Measurements from ENCODE around the gene RBMS1. TPM values are rescaled to one million over a fixed set of nuclear protein-coding genes. Genes with fewer than 3 reads are reported as not detected.
A peak's percentile ranks its signal among the peaks of the same experiment; 100 is the strongest.

The RBMS1 gene
- total and polyA plus RNA-seq, 2 of the 13 experiments (the other 11 are each of a cell fraction or from before 2014, with no cell fraction given) = 55.5 to 110 TPM

DNA sequence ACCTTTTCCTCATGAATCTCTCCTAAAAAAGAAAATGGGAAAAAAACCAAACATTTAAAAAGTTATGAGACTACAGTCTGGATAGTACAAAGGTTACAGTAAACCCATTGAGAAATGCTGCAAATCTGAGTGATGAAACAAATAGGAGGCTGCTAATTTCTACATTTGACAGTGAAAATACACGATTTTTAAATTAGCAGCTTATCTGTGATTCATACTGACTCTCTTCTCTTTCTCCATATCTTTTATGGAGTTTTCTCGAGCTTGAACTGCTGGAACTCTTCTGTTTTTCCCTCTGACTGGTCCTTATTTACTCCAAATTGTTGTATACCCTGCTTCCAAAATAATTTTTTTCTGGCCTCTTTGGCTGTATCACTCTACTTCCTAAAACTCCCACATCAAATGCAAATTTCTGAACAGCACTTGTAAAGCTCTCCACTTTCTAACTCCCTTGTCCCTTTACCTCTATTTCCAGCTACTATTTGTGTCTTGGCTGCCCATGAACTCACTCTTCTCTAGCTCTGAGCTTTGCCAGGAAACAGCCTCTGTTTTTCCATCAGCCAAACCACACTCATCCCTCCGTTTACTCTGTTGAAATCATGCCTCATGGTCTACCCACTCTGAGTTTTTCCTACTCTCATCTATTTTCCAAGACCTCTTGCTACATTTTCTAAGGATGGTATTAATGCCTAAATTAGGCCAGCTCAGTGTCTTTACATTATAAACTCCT, 73.7 kb downstream of the RBMS1 start:
- intact Hi-C loops (cut with micrococcal nuclease; ENCODE audit: unreplicated experiment) (no loop called here), in situ Hi-C loops (cut with HindIII; ENCODE audit: extremely low pct_ligation_motif_present, low pct_unique_long_range_greater_than_20kb) (no loop called here)
- 85% methylated on average over 3 of the region's 3 CpGs for WGBS (ENCODE audit: low lambda C conversion rate)
- POLR2A ChIA-PET = no interaction called here
- peaks cover 2% of the 10 kb centered on the region for H3K79me2 ChIP-seq (ENCODE audit: insufficient read depth, low read length)
- no peak overlapping the region for H3K4me2 ChIP-seq (ENCODE audit: low read depth, low read length)
- no peak for FAIRE-seq
- 0 out of 2 replicates have a peak, but pooled peaks cover 5% of the 10 kb centered on the region for H3K4me1 ChIP-seq (ENCODE audit: insufficient read depth, low read length)
- H3K27ac ChIP-seq (ENCODE audit: extremely low read length, insufficient read depth, low read length) = no peak overlapping the region
- CTCF ChIA-PET (ENCODE audit: low intra/inter-chr PET ratio, low total read pairs) = no interaction called here
- no peaks in the 10 kb centered on the region for H3K27me3 ChIP-seq (ENCODE audit: control insufficient read depth in 1 of 2, insufficient read depth in 2 of 2, low read length in 2 of 2)
- no peak overlapping the region for H2AFZ ChIP-seq (ENCODE audit: low read length)
- peak; percentile 32; the same call in 1 of the 3 replicates for ATAC-seq
- no TSS peak for BruUV-seq (replicated peaks)
- H4K20me1 ChIP-seq (ENCODE audit: insufficient read depth, low read length) = peaks cover 4% of the 10 kb centered on the region; the same call in 1 of the 2 replicates
- H3K4me3 ChIP-seq (replicated peaks in 1 of 3; ENCODE audit: insufficient read depth in 1 of 3, low read depth in 2 of 3, low read length in 3 of 3) = no peak overlapping the region
- 0 out of 5 replicates have a peak, but pooled peaks cover 0 to 1% of the 10 kb centered on the region in 2 experiments for H3K36me3 ChIP-seq (replicated peaks in 1 of 2; ENCODE audit: control insufficient read depth in 1 of 2, insufficient read depth in 2 of 2, low read length in 2 of 2)
- no peaks in the 10 kb centered on the region for H3K9me3 ChIP-seq (ENCODE audit: low read length)
- no peak for DNase-seq (ENCODE audit: low spot score)
- H3K9ac ChIP-seq (ENCODE audit: insufficient read depth, low read depth, low read length) = no peak overlapping the region
- TF ChIP-seq, protein P1, sequence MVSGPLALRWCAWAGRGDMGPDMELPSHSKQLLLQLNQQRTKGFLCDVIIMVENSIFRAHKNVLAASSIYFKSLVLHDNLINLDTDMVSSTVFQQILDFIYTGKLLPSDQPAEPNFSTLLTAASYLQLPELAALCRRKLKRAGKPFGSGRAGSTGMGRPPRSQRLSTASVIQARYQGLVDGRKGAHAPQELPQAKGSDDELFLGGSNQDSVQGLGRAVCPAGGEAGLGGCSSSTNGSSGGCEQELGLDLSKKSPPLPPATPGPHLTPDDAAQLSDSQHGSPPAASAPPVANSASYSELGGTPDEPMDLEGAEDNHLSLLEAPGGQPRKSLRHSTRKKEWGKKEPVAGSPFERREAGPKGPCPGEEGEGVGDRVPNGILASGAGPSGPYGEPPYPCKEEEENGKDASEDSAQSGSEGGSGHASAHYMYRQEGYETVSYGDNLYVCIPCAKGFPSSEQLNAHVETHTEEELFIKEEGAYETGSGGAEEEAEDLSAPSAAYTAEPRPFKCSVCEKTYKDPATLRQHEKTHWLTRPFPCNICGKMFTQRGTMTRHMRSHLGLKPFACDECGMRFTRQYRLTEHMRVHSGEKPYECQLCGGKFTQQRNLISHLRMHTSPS (CRISPR knock-in tag; IDR thresholded peaks at IDR 0.05; ENCODE audit: low read depth) = no peak
- TF ChIP-seq, protein P2, sequence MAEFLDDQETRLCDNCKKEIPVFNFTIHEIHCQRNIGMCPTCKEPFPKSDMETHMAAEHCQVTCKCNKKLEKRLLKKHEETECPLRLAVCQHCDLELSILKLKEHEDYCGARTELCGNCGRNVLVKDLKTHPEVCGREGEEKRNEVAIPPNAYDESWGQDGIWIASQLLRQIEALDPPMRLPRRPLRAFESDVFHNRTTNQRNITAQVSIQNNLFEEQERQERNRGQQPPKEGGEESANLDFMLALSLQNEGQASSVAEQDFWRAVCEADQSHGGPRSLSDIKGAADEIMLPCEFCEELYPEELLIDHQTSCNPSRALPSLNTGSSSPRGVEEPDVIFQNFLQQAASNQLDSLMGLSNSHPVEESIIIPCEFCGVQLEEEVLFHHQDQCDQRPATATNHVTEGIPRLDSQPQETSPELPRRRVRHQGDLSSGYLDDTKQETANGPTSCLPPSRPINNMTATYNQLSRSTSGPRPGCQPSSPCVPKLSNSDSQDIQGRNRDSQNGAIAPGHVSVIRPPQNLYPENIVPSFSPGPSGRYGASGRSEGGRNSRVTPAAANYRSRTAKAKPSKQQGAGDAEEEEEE (CRISPR knock-in tag; IDR thresholded peaks at IDR 0.05; ENCODE audit: borderline replicate concordance) = no peak
- TF ChIP-seq, protein P3, sequence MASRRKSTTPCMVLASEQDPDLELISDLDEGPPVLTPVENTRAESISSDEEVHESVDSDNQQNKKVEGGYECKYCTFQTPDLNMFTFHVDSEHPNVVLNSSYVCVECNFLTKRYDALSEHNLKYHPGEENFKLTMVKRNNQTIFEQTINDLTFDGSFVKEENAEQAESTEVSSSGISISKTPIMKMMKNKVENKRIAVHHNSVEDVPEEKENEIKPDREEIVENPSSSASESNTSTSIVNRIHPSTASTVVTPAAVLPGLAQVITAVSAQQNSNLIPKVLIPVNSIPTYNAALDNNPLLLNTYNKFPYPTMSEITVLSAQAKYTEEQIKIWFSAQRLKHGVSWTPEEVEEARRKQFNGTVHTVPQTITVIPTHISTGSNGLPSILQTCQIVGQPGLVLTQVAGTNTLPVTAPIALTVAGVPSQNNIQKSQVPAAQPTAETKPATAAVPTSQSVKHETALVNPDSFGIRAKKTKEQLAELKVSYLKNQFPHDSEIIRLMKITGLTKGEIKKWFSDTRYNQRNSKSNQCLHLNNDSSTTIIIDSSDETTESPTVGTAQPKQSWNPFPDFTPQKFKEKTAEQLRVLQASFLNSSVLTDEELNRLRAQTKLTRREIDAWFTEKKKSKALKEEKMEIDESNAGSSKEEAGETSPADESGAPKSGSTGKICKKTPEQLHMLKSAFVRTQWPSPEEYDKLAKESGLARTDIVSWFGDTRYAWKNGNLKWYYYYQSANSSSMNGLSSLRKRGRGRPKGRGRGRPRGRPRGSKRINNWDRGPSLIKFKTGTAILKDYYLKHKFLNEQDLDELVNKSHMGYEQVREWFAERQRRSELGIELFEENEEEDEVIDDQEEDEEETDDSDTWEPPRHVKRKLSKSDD (CRISPR knock-in tag; IDR thresholded peaks at IDR 0.05; ENCODE audit: low read depth) = no peak
- TF ChIP-seq TBP (CRISPR knock-in tag; IDR thresholded peaks at IDR 0.05) (no peak), ZBTB1 (CRISPR knock-in tag; IDR thresholded peaks at IDR 0.05; ENCODE audit: borderline replicate concordance) (no peak), TCF7 (IDR thresholded peaks at IDR 0.05; ENCODE audit: low read depth) (no peak), ZNF329 (CRISPR knock-in tag; IDR thresholded peaks at IDR 0.05; ENCODE audit: low read depth) (no peak), RXRB (CRISPR knock-in tag; IDR thresholded peaks at IDR 0.05; ENCODE audit: borderline replicate concordance) (no peak), ASH2L (IDR thresholded peaks at IDR 0.05; ENCODE audit: insufficient read length, low read depth, low read length) (no peak), NONO (IDR thresholded peaks at IDR 0.05) (no peak), NONO (CRISPR knock-in tag; conservative IDR thresholded peaks at IDR 0.05) (no peak), ZNF251 (CRISPR knock-in tag; IDR thresholded peaks at IDR 0.05) (no peak)
- TF ChIP-seq, protein P4, sequence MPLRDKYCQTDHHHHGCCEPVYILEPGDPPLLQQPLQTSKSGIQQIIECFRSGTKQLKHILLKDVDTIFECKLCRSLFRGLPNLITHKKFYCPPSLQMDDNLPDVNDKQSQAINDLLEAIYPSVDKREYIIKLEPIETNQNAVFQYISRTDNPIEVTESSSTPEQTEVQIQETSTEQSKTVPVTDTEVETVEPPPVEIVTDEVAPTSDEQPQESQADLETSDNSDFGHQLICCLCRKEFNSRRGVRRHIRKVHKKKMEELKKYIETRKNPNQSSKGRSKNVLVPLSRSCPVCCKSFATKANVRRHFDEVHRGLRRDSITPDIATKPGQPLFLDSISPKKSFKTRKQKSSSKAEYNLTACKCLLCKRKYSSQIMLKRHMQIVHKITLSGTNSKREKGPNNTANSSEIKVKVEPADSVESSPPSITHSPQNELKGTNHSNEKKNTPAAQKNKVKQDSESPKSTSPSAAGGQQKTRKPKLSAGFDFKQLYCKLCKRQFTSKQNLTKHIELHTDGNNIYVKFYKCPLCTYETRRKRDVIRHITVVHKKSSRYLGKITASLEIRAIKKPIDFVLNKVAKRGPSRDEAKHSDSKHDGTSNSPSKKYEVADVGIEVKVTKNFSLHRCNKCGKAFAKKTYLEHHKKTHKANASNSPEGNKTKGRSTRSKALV (CRISPR knock-in tag; IDR thresholded peaks at IDR 0.05) = no peak
- TF ChIP-seq, protein P5, sequence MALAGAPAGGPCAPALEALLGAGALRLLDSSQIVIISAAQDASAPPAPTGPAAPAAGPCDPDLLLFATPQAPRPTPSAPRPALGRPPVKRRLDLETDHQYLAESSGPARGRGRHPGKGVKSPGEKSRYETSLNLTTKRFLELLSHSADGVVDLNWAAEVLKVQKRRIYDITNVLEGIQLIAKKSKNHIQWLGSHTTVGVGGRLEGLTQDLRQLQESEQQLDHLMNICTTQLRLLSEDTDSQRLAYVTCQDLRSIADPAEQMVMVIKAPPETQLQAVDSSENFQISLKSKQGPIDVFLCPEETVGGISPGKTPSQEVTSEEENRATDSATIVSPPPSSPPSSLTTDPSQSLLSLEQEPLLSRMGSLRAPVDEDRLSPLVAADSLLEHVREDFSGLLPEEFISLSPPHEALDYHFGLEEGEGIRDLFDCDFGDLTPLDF (CRISPR knock-in tag; IDR thresholded peaks at IDR 0.05) = no peak

Measured in HepG2 (cell line).